Esophagus mucosa (tissue), 1 donor: Measurements from ENCODE around the gene CALR. TPM values are rescaled to one million over a fixed set of nuclear protein-coding genes. Genes with fewer than 3 reads are reported as not detected.

Experiments used
- ATAC-seq: fragments of 200-7000 bp; cut with Tn5 transposase; one replicate; pipeline ENCODE4 v1.9.1; 2020
- total RNA-seq: library from RNA; stranded (reverse); gene quantifications from one replicate; pipeline ENCODE4 v1.2.4, GENCODE V29; 2023
- donor health status: DM: yes; HTN: yes; CAD: no.

The CALR gene
- total RNA-seq, 1 donor from 2014 or later = 586 TPM

GRCh38 chr19:12979974-12980373 is 41.6 kb downstream of the CALR start:
- ATAC-seq = no peak

GRCh38 chr19:12982648-12983047 is 44.2 kb downstream of the CALR start:
- ATAC-seq = no peak

- ATAC-seq = no peak
Measured at GRCh38 chr19:12983091-12983490, 44.7 kb downstream of the CALR start.

- ATAC-seq = peak; percentile 83
Measured at GRCh38 chr19:12983542-12984142, 45.2 kb downstream of the CALR start.

- ATAC-seq = no peak
Measured at GRCh38 chr19:12984143-12984627, 45.8 kb downstream of the CALR start.

GRCh38 chr19:12984683-12985048 is 46.3 kb downstream of the CALR start:
- no peak for ATAC-seq

- peak; percentile 62 for ATAC-seq
Measured at GRCh38 chr19:12985049-12985776, 46.8 kb downstream of the CALR start.

- ATAC-seq = no peak
Measured at GRCh38 chr19:12986726-12987125, 48.3 kb downstream of the CALR start.

GRCh38 chr19:12987190-12987589 is 48.8 kb downstream of the CALR start:
- no peak for ATAC-seq

- ATAC-seq = no peak
Measured at GRCh38 chr19:12987781-12988180, 49.4 kb downstream of the CALR start.

GRCh38 chr19:12990431-12990830 is 52.0 kb downstream of the CALR start:
- no peak for ATAC-seq

GRCh38 chr19:12990853-12991252 is 52.4 kb downstream of the CALR start:
- ATAC-seq = no peak

- no peak for ATAC-seq
Measured at GRCh38 chr19:12991296-12991695, 52.9 kb downstream of the CALR start.

GRCh38 chr19:12992729-12993128 is 54.3 kb downstream of the CALR start:
- no peak for ATAC-seq

GRCh38 chr19:12993562-12993961 is 55.2 kb downstream of the CALR start:
- peak; percentile 1 for ATAC-seq

Other genes with a start within 250 kb of the CALR start
- gene FBXW9, start 242.0 kb upstream of the CALR start, total RNA-seq = 11.1 TPM
- 36.0 TPM for gene TNPO2, start 214.7 kb upstream of the CALR start, total RNA-seq
- gene TRIR, start 203.9 kb upstream of the CALR start, total RNA-seq = 122 TPM
- gene GET3, start 201.1 kb upstream of the CALR start, total RNA-seq = 60.9 TPM
- gene BEST2, start 186.8 kb upstream of the CALR start, total RNA-seq = not detected
- 38.2 TPM for gene HOOK2, start 163.1 kb upstream of the CALR start, total RNA-seq
- 267 TPM for gene JUNB, start 147.1 kb upstream of the CALR start, total RNA-seq
- gene PRDX2, start 136.8 kb upstream of the CALR start, total RNA-seq = 304 TPM
- 9.7 TPM for gene THSD8, start 136.5 kb upstream of the CALR start, total RNA-seq
- gene RNASEH2A, start 132.0 kb upstream of the CALR start, total RNA-seq = 20.0 TPM
- gene RTBDN, start 104.0 kb upstream of the CALR start, total RNA-seq = not detected
- gene MAST1, start 100.1 kb upstream of the CALR start, total RNA-seq = not detected
- 22.5 TPM for gene DNASE2, start 57.2 kb upstream of the CALR start, total RNA-seq
- gene KLF1, start 51.4 kb upstream of the CALR start, total RNA-seq = not detected
- 16.1 TPM for gene GCDH, start 47.4 kb upstream of the CALR start, total RNA-seq
- 0.56 TPM for gene SYCE2, start 19.3 kb upstream of the CALR start, total RNA-seq
- gene FARSA, start 4.9 kb upstream of the CALR start, total RNA-seq = 46.6 TPM
- gene RAD23A, start 7.3 kb downstream of the CALR start, total RNA-seq = 65.6 TPM
- 20.7 TPM for gene GADD45GIP1, start 18.6 kb downstream of the CALR start, total RNA-seq
- not detected for gene DAND5, start 31.0 kb downstream of the CALR start, total RNA-seq
- 101 TPM for gene NFIX, start 56.9 kb downstream of the CALR start, total RNA-seq
- 1.4 TPM for gene LYL1, start 164.2 kb downstream of the CALR start, total RNA-seq
- gene TRMT1, start 178.1 kb downstream of the CALR start, total RNA-seq = 23.8 TPM
- 40.0 TPM for gene NACC1, start 179.7 kb downstream of the CALR start, total RNA-seq
- 46.0 TPM for gene STX10, start 211.8 kb downstream of the CALR start, total RNA-seq
- 97.7 TPM for gene IER2, start 211.8 kb downstream of the CALR start, total RNA-seq